HG03439 (cell line): ENCODE results near the gene PTMS.

Experiments used
- ATAC-seq: cut with Tn5 transposase; IDR thresholded peaks from one replicate; pipeline ENCODE4 v1.9.1; 2021; ENCODE audit warnings: mild to moderate bottlenecking, moderate library complexity; ENCODE audit not compliant: unreplicated experiment

Gene PTMS

DNA sequence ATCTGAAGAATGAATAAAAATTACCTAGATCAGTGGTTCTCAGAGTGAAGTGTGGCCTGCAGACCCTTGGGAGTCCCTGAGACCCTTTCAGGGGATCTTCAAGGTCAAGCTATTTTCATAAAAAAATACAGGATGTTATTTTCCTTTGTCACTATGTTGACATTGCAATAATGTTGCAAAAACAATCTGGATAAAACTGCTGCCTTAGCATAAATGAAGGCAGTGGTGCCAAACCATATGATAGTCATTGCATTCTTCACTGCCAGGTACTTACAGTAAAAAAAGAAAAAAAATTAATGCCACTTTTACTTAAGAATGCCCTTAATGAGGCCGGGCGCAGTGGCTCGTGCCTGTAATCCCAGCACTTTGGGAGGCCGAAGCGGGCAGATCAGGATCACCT is 21.1 kb downstream of the PTMS start:
- ATAC-seq = no peak

DNA sequence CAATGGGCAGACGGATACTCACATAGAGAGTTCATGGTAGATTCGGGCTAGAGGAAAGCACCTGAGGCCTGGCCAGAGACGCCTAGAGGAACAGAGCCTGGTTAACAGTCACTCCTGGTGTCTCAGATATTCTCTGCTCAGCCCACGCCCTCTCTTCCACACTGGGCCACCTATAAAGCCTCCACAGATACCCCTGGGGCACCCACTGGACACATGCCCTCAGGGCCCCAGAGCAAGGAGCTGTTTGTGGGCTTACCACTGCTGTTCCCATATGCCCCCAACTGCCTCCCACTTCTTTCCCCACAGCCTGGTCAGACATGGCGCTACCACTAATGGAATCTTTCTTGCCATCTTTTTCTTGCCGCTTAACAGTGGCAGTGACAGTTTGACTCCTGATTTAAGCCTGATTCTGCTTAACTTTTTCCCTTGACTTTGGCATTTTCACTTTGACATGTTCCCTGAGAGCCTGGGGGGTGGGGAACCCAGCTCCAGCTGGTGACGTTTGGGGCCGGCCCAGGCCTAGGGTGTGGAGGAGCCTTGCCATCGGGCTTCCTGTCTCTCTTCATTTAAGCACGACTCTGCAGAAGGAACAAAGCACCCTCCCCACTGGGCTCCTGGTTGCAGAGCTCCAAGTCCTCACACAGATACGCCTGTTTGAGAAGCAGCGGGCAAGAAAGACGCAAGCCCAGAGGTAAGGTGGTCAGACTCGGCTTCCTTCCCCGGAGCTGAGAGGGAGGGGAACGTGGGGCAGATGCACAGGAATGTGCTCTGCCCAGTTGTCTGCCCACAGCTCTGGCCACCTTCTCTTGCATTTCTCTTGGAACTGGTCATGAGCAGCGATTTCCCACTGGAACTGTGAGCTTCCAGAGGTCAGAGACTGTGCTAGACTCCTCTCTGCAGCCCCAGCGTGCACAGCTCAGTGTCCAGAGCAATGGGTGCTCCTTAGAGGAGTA is 23.1 kb downstream of the PTMS start, which contains the start of gene CD4:
Gene CD4, plus strand, starts transcription at position 557 of the 953 bp plus-strand sequence. CDS start 10,611 bp downstream, outside the sequence.
- ATAC-seq = no peak

GRCh38 chr12:6790496-6791150 is 24.5 kb downstream of the PTMS start:
- no peak for ATAC-seq

GRCh38 chr12:6791931-6792520 is 25.9 kb downstream of the PTMS start:
- ATAC-seq = no peak

DNA sequence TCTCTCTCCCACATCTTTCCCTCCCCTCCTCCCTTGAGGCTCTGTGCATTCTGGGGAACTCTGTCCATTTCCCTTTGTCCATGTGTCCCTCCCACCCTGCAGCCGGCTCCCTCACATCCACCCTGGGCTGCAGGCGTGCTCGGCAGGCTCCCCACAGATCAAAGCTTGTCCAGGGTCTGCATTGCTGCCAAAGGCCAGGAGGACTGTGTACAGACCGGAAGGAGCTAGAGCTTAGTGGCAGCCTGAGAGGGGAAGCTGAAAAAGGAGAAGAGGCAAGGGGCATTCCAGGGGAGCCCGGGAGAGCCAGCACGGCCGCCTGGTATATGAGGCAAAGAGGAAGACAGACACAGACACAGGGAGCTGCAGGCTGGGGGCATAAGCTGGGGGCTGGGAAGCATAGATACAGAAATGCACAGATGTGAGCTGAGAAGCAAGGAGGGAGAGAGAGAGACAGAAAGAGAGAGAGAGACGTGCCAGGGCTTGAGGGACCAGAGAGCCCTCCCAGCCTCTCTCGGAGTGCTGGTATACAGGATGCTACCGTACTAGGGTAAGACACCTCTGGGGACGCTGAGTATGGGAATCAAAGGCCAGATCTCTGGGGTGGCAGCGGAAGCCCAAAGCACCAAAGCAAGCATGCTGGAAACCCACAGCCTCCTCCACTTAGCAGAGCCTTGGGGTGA is 26.5 kb downstream of the PTMS start:
- ATAC-seq = no peak

GRCh38 chr12:6795088-6795487 is 28.9 kb downstream of the PTMS start:
- no peak for ATAC-seq

DNA sequence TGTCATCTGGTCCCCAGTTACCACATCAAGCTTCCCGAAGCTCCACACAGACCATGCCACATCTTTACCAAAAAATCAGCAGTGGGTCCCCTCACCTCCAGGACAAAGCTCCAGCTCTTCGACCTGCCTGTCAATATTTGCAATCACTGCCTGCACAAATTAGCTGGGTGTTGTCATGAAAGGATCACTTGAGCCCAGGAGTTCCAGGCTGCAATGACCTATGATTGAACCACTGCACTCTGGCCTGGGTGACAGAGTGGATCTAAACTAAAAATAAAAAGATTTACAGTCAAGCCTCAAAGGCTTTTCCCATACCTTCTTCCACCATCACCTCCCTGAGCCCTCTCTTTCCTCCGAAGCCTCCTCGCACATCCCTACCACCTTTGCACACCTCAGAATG is 30.4 kb downstream of the PTMS start:
- ATAC-seq = no peak

GRCh38 chr12:6799147-6799546 is 33.0 kb downstream of the PTMS start:
- no peak for ATAC-seq

GRCh38 chr12:6807170-6807569 is 41.0 kb downstream of the PTMS start:
- no peak for ATAC-seq

DNA sequence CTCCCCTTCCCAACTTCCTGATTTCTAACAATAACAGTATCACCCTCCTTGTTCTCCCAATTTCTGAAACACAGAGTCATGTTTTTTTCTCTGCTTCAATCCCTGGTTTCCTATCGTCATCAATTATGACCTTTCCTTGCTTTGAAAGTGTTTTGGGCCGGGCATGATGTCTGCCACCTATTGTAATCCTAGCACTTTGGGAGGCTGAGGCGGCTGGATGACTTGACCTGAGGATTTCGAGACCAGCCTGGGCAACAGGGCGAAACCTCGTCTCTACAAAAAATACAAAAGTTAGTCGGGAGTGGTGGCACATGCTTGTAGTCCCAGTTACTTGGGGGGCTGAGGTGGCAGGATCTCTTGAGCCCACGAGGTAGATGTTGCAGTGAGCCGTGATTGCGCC is 42.9 kb downstream of the PTMS start:
- no peak for ATAC-seq

DNA sequence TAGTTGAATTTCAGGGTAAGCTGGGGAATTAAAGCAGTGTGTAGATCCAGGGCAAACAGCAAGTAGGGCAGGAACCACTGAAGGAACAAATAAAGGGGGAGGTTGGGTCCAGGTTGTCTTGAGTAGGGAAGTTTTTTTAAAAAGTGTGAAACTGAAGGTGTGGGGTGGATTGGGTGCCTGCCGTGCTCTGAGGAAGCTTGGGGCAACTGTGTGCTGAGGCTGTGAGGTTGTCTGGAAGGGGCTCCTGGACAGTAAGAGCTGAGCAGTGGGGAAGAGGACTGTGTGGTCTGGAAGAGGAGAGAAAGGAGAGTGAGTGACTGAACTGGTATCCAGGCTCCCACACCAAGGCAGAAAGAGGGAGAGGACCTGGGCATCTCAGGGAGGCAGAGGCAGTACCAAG is 44.6 kb downstream of the PTMS start:
- ATAC-seq = no peak

GRCh38 chr12:6813363-6813762 is 47.2 kb downstream of the PTMS start:
- no peak for ATAC-seq

DNA sequence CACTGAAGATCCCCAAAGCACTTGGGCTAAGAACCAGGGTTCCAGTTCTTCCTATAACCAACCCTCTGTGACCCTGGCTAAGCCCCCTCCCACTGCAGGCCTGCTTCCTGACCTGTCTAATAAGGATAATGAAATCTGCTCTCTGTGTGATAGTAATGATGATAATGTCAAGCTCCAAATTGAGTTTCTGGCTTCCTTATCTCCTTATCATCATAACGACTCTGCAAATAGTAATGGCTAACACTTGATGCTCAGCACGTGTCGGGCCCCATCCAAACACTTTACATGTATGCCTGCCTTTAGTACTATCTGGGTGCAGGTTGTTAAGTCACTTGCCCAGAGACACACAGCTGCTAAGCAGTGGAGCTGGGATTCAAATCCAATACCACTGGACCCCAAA is 50.4 kb downstream of the PTMS start:
- no peak for ATAC-seq

DNA sequence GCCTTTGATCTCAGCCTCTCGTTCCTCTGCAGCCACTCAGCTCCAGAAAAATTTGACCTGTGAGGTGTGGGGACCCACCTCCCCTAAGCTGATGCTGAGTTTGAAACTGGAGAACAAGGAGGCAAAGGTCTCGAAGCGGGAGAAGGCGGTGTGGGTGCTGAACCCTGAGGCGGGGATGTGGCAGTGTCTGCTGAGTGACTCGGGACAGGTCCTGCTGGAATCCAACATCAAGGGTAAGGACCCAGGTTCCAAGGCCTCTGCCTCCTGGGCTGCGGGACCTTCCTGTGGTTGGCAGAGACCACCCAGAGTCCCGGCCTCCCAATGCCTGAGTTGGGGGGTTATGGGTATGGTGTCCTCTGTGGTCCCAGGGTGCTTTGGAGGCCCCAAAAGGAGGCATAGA is 50.9 kb downstream of the PTMS start:
- ATAC-seq = no peak

DNA sequence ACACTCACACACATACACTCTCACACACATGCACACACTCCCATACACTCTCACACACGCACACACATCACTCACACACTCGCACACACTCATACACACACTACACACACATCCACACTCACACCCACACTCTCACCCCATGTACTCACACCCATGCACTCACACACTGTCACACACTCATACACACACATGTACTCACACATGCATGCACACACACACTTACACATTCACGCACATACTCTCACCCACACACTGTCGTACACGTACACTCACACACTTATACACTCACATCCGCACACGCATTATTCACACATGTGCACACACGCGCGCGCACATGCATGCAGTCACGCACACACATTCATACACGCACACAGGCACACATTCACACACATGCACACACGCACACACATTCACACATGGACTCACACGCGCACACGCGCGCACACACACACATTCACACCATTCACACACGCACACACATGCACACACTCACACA is 51.5 kb downstream of the PTMS start:
- no peak for ATAC-seq

GRCh38 chr12:6818222-6818621 is 52.1 kb downstream of the PTMS start:
- no peak for ATAC-seq

DNA sequence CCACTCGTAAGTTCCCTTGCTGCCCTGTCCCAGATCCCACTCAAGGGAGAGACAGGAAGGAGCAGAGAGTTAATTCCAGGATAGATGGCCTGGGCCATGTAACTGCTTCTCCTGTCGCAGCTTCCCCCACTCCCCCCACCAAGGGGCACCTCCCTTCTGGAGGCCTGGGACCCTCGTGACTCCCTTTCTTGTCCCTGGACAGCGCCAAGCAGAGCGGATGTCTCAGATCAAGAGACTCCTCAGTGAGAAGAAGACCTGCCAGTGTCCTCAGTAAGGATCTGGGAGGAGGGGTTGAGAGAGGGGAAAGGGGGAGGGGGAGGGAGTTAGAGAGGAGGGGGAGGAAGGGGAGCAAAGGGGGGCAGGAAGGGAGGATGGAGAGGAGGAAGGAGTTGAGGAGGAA is 52.5 kb downstream of the PTMS start:
- ATAC-seq = no peak

DNA sequence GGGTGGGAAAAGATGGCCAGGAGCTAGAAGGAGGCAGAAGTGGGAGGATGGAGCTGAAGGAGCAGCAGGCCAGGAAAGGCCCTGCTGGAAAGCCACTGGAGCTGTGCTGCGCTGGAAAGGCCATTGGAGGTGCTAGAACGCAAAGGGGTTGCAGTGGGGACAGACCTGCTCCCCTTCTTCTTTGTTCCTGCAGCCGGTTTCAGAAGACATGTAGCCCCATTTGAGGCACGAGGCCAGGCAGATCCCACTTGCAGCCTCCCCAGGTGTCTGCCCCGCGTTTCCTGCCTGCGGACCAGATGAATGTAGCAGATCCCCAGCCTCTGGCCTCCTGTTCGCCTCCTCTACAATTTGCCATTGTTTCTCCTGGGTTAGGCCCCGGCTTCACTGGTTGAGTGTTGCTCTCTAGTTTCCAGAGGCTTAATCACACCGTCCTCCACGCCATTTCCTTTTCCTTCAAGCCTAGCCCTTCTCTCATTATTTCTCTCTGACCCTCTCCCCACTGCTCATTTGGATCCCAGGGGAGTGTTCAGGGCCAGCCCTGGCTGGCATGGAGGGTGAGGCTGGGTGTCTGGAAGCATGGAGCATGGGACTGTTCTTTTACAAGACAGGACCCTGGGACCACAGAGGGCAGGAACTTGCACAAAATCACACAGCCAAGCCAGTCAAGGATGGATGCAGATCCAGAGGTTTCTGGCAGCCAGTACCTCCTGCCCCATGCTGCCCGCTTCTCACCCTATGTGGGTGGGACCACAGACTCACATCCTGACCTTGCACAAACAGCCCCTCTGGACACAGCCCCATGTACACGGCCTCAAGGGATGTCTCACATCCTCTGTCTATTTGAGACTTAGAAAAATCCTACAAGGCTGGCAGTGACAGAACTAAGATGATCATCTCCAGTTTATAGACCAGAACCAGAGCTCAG is 53.2 kb downstream of the PTMS start:
- no peak for ATAC-seq

DNA sequence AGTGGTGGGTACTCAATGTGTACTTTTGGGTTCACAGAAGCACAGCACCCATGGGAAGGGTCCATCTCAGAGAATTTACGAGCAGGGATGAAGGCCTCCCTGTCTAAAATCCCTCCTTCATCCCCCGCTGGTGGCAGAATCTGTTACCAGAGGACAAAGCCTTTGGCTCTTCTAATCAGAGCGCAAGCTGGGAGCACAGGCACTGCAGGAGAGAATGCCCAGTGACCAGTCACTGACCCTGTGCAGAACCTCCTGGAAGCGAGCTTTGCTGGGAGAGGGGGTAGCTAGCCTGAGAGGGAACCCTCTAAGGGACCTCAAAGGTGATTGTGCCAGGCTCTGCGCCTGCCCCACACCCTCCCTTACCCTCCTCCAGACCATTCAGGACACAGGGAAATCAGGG is 54.0 kb downstream of the PTMS start:
- ATAC-seq = no peak
